Kidney epithelial cell (primary cell): ENCODE data around the gene HDHD3. TPM values are rescaled to one million over a fixed set of nuclear protein-coding genes. Genes with fewer than 3 reads are reported as not detected.

Source experiments
- DNase-seq: peaks from one replicate; pipeline ENCODE4 v3.0.0-alpha.2; 2010; ENCODE audit warnings: low read depth
- H3K27me3 ChIP-seq: 2 replicates; pipeline ENCODE4 v1.6.0; 2011; ENCODE audit warnings: low read length; ENCODE audit not compliant: control insufficient read depth, insufficient read depth
- H3K36me3 ChIP-seq: 2 replicates; pipeline ENCODE4 v1.5.1; 2011; ENCODE audit warnings: low read length; ENCODE audit not compliant: control insufficient read depth, insufficient read depth
- H3K4me3 ChIP-seq: 2 replicates; pipeline ENCODE4 v1.5.1; 2011; ENCODE audit warnings: low read depth, mild to moderate bottlenecking, control low read depth, low read length
- CTCF ChIP-seq: IDR thresholded peaks from 2 replicates; pipeline ENCODE4 v1.5.1; 2011; ENCODE audit warnings: mild to moderate bottlenecking, moderate library complexity, low read length, control low read depth, inconsistent platforms; ENCODE audit not compliant: insufficient read depth, poor library complexity, severe bottlenecking
- total RNA-seq: library from RNA; depleted of rRNA; stranded (reverse); fragments of >200 nt; gene quantifications from 2 replicates; pipeline ENCODE4 v1.2.3, GENCODE V29; 2015

HDHD3 gene
- total RNA-seq, 1 donor from 2014 or later, result 22.3 TPM

- DNase-seq, result peak; percentile 53
- peak within 1 kb of the TSS; percentile 80 for H3K4me3 ChIP-seq
- H3K27me3 ChIP-seq, result no peaks in the 10 kb centered on the region
- TF ChIP-seq CTCF, result no peak
- no peaks in the 10 kb centered on the region for H3K36me3 ChIP-seq
Measured at GRCh38 chr9:113340011-113340699, 36.6 kb downstream of the HDHD3 start, which contains the start of gene WDR31. Gene WDR31, minus strand, starts transcription at chr9:113340275. Its CDS starts 8,253 bp downstream, at chr9:113332022.

GRCh38 chr9:113337714-113338113 is 39.1 kb downstream of the HDHD3 start:
- no peaks in the 10 kb centered on the region for H3K36me3 ChIP-seq
- no peaks in the 10 kb centered on the region for H3K27me3 ChIP-seq
- DNase-seq, result no peak
- no peak for TF ChIP-seq CTCF
- H3K4me3 ChIP-seq, result no peak overlapping the region

GRCh38 chr9:113331780-113332179 is 45.0 kb downstream of the HDHD3 start:
- no peak for TF ChIP-seq CTCF
- no peak overlapping the region for H3K4me3 ChIP-seq
- H3K36me3 ChIP-seq, result no peaks in the 10 kb centered on the region
- H3K27me3 ChIP-seq, result no peaks in the 10 kb centered on the region
- no peak for DNase-seq

- no peak for DNase-seq
- no peaks in the 10 kb centered on the region for H3K27me3 ChIP-seq
- H3K4me3 ChIP-seq, result no peak overlapping the region
- TF ChIP-seq CTCF, result no peak
- H3K36me3 ChIP-seq, result no peaks in the 10 kb centered on the region
Measured at GRCh38 chr9:113328045-113328782, 48.6 kb downstream of the HDHD3 start.

- Histone ChIP-seq H3K36me3 (no peaks in the 10 kb centered on the region), H3K4me3 (no peak overlapping the region), H3K27me3 (no peaks in the 10 kb centered on the region)
- no peak for DNase-seq
- TF ChIP-seq CTCF, result no peak
Measured at GRCh38 chr9:113326230-113326629, 50.6 kb downstream of the HDHD3 start.

Other genes with a start within 250 kb of the HDHD3 start
- gene SLC31A2, start 226.0 kb downstream of the HDHD3 start, total RNA-seq, result 8.6 and 9.4 TPM in 2 replicates
- 17.2 and 17.7 TPM in 2 replicates for gene FKBP15, start 155.7 kb downstream of the HDHD3 start, total RNA-seq
- gene SLC31A1, start 155.4 kb downstream of the HDHD3 start, total RNA-seq, result 19.8 and 20.9 TPM in 2 replicates
- gene CDC26, start 101.4 kb downstream of the HDHD3 start, total RNA-seq, result 22.1 and 28.5 TPM in 2 replicates
- 30.1 and 34.4 TPM in 2 replicates for gene PRPF4, start 101.3 kb downstream of the HDHD3 start, total RNA-seq
- not detected in 2 replicates for gene RNF183, start 73.6 kb downstream of the HDHD3 start, total RNA-seq
- 2.7 and 3.0 TPM in 2 replicates for gene WDR31, start 36.7 kb downstream of the HDHD3 start, total RNA-seq
- 9.1 and 9.6 TPM in 2 replicates for gene BSPRY, start 27.4 kb downstream of the HDHD3 start, total RNA-seq
- 6.2 and 6.7 TPM in 2 replicates for gene ALAD, start 24.3 kb upstream of the HDHD3 start, total RNA-seq
- 58.0 and 64.1 TPM in 2 replicates for gene POLE3, start 33.7 kb upstream of the HDHD3 start, total RNA-seq
- 0.88 and 1.4 TPM in 2 replicates for gene C9orf43, start 33.8 kb upstream of the HDHD3 start, total RNA-seq
- 158 and 166 TPM in 2 replicates for gene RGS3, start 86.7 kb upstream of the HDHD3 start, total RNA-seq